GM12878 (cell line): ENCODE results near the gene RBPJ.
"Not testable (repeated sequence)": the region's sequence is repeated elsewhere in the genome, so short reads cannot be mapped to it uniquely, and the experiment has no call there.

Source experiments
- BHLHE40 ChIP-seq, 2 experiments: fragments of 450-650 bp in 1 of 2; IDR thresholded peaks; 2 replicates each; pipeline ENCODE4 v1.6.1; 2011 to 2017; ENCODE audit warnings: low read depth in 2 of 2, borderline replicate concordance in 1 of 2, improper control_type of control experiment in 1 of 2, low read length in 1 of 2, mild to moderate bottlenecking in 1 of 2
- ESRRA ChIP-seq: IDR thresholded peaks from 2 replicates; pipeline ENCODE4 v1.6.1; 2012; ENCODE audit warnings: mild to moderate bottlenecking, low read length, improper control_type of control experiment
- MXI1 ChIP-seq: fragments of 150-350 bp; IDR thresholded peaks from 2 replicates; pipeline ENCODE4 v1.6.1; 2011; ENCODE audit warnings: low read depth, mild to moderate bottlenecking, inconsistent platforms, low read length, improper control_type of control experiment
- POLR2A ChIP-seq: IDR thresholded peaks from 2 replicates; pipeline ENCODE4 v1.6.1; 2011; ENCODE audit warnings: low read depth, mild to moderate bottlenecking, low read length
- RAD51 ChIP-seq: fragments of 450-650 bp; IDR thresholded peaks from 2 replicates; pipeline ENCODE4 v1.6.1; 2016; ENCODE audit warnings: moderate library complexity, mild to moderate bottlenecking, inconsistent platforms
- RFX5 ChIP-seq: IDR thresholded peaks from 2 replicates; pipeline ENCODE4 v1.6.1; 2011; ENCODE audit warnings: low read depth, low read length, improper control_type of control experiment
- TF ChIP-seq, protein P1 (sequence below): IDR thresholded peaks from 2 replicates; pipeline ENCODE4 v1.6.1; 2012; ENCODE audit warnings: mild to moderate bottlenecking, low read depth, low read length

GRCh38 chr4:26402017-26402416 is 81.2 kb downstream of the RBPJ start:
- not testable (repeated sequence) for TF ChIP-seq ESRRA; RAD51; BHLHE40 (IDR thresholded peaks at IDR 0.05; ENCODE audit: borderline replicate concordance in 1 of 2, low read depth in 2 of 2, low read length in 1 of 2); POLR2A; RFX5; MXI1
- TF ChIP-seq, protein P1, sequence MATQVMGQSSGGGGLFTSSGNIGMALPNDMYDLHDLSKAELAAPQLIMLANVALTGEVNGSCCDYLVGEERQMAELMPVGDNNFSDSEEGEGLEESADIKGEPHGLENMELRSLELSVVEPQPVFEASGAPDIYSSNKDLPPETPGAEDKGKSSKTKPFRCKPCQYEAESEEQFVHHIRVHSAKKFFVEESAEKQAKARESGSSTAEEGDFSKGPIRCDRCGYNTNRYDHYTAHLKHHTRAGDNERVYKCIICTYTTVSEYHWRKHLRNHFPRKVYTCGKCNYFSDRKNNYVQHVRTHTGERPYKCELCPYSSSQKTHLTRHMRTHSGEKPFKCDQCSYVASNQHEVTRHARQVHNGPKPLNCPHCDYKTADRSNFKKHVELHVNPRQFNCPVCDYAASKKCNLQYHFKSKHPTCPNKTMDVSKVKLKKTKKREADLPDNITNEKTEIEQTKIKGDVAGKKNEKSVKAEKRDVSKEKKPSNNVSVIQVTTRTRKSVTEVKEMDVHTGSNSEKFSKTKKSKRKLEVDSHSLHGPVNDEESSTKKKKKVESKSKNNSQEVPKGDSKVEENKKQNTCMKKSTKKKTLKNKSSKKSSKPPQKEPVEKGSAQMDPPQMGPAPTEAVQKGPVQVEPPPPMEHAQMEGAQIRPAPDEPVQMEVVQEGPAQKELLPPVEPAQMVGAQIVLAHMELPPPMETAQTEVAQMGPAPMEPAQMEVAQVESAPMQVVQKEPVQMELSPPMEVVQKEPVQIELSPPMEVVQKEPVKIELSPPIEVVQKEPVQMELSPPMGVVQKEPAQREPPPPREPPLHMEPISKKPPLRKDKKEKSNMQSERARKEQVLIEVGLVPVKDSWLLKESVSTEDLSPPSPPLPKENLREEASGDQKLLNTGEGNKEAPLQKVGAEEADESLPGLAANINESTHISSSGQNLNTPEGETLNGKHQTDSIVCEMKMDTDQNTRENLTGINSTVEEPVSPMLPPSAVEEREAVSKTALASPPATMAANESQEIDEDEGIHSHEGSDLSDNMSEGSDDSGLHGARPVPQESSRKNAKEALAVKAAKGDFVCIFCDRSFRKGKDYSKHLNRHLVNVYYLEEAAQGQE = not testable (repeated sequence)
